ENCODE measurements around the gene MYO18B. TPM values are rescaled to one million over a fixed set of nuclear protein-coding genes. Genes with fewer than 3 reads are reported as not detected.
A peak's percentile ranks its signal among the peaks of the same experiment; 100 is the strongest.

MYO18B gene
- total RNA-seq, 1 donor from 2014 or later = not detected

DNA sequence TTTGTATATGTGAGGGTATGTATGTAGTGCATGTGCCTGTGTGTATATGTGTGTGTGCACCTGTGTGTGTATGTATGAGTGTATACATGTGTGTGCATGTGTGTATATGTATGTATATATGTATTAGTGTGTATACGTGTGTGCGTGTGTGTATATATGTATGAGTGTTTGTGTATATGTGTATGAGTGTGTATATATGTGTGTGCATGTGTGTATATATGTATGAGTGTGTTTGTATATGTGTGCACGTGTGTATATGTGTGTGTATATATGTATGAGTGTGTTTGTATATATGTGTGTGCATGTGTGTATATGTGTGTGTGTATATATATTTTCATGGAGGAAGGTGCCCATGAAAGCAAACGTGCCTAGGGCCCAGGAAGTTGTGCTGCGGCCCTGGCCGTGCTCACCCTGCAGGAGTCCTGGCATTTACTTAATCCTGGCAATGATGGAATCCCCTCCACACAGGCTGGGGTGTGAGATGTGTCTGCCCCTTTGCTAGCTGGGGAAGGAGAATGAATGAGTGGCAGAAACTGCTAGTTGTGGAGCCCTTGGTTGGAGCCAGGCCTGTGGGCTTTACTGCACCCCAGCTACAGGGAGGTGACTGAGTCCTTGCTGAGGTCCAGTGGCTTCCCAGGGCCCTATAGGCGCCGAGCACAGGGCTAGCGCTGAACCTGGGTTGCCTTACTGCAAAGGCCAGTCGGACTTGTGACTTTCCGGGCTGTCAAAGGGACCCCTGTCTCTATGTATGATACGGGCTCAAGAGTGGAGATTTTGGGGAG is 97.2 kb downstream of the MYO18B start:
- H3K27ac Mint-ChIP-seq (ENCODE audit: unreplicated experiment) = no peak overlapping the region

DNA sequence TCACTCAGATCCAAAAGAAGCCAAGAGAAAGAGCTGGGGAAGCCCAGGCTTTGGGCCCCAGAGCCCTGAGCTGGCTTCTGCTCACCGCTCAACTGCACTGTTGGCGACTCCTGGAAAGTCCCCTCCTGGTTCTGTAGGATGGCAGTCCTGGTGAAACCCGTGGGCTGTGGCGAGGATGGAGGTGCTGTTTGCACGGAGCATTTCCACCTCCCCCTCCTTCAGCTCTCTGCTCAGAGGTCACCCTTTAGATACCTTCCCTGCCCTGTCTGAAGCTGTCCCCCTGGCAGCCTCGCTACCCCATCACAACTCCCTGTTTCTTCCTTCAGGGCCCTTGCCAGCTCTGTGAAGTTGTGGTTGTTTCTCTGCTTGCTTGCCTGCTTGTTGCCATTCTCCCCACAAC is 97.8 kb downstream of the MYO18B start:
- H3K36me3 Mint-ChIP-seq (ENCODE audit: low read depth) = no peaks in the 10 kb centered on the region
- H3K4me1 Mint-ChIP-seq = peaks cover 17% of the 10 kb centered on the region
- no peak overlapping the region for H3K4me3 Mint-ChIP-seq
- H3K27me3 Mint-ChIP-seq (ENCODE audit: low read depth) = peaks cover 2% of the 10 kb centered on the region
- TF ChIP-seq, protein P1, sequence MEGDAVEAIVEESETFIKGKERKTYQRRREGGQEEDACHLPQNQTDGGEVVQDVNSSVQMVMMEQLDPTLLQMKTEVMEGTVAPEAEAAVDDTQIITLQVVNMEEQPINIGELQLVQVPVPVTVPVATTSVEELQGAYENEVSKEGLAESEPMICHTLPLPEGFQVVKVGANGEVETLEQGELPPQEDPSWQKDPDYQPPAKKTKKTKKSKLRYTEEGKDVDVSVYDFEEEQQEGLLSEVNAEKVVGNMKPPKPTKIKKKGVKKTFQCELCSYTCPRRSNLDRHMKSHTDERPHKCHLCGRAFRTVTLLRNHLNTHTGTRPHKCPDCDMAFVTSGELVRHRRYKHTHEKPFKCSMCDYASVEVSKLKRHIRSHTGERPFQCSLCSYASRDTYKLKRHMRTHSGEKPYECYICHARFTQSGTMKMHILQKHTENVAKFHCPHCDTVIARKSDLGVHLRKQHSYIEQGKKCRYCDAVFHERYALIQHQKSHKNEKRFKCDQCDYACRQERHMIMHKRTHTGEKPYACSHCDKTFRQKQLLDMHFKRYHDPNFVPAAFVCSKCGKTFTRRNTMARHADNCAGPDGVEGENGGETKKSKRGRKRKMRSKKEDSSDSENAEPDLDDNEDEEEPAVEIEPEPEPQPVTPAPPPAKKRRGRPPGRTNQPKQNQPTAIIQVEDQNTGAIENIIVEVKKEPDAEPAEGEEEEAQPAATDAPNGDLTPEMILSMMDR (conservative IDR thresholded peaks at IDR 0.05) = no peak
- no peaks in the 10 kb centered on the region for H3K9me3 Mint-ChIP-seq
- no peak overlapping the region for H3K27ac Mint-ChIP-seq (ENCODE audit: unreplicated experiment)
- no peak for DNase-seq (ENCODE audit: low read depth, low spot score)

More for the DNA sequence above, 97.2 kb downstream of the MYO18B start:
- TF ChIP-seq, protein P1 (conservative IDR thresholded peaks at IDR 0.05) = no peak
- H3K9me3 Mint-ChIP-seq = no peaks in the 10 kb centered on the region
- peaks cover 17% of the 10 kb centered on the region for H3K4me1 Mint-ChIP-seq
- no peak overlapping the region for H3K4me3 Mint-ChIP-seq
- H3K27me3 Mint-ChIP-seq (ENCODE audit: low read depth) = peaks cover 2% of the 10 kb centered on the region
- H3K36me3 Mint-ChIP-seq (ENCODE audit: low read depth) = no peaks in the 10 kb centered on the region
- DNase-seq (ENCODE audit: low read depth, low spot score) = no peak

- Mint-ChIP-seq H3K27me3 (ENCODE audit: low read depth) (peaks cover under 1% of the 10 kb centered on the region), H3K27ac (ENCODE audit: unreplicated experiment) (no peak overlapping the region), H3K4me3 (no peak overlapping the region), H3K9me3 (no peaks in the 10 kb centered on the region), H3K4me1 (peaks cover 17% of the 10 kb centered on the region), H3K36me3 (ENCODE audit: low read depth) (no peaks in the 10 kb centered on the region)
- TF ChIP-seq, protein P1 (conservative IDR thresholded peaks at IDR 0.05) = no peak
- DNase-seq (ENCODE audit: low read depth, low spot score) = no peak
Measured at GRCh38 chr22:25840167-25840566, 98.2 kb downstream of the MYO18B start.

DNA sequence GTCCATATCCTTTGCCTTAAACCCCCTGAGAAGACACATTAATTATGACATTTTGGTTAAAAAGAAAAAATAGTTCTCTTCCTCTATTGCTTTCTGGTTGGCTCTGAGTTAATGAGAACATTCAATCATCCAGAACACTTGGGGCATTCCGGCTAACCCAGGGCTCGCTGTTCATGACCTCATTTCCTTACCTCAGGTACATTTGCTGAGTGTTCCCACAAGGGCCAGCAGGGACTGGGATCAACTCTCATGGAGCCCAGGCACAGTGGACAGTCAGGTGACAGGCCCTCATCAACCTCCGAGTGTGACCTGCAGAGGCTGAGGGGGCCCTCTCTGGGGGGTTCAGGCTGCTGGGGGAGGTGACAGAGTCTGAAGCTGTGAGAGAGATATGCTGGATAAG is 98.9 kb downstream of the MYO18B start:
- H3K36me3 Mint-ChIP-seq (ENCODE audit: low read depth) = no peaks in the 10 kb centered on the region
- H3K27ac Mint-ChIP-seq (ENCODE audit: unreplicated experiment) = peak overlapping the region; percentile 83
- TF ChIP-seq, protein P1 (conservative IDR thresholded peaks at IDR 0.05) = no peak
- H3K4me1 Mint-ChIP-seq = peaks cover 17% of the 10 kb centered on the region
- H3K9me3 Mint-ChIP-seq = no peaks in the 10 kb centered on the region
- no peaks in the 10 kb centered on the region for H3K27me3 Mint-ChIP-seq (ENCODE audit: low read depth)
- no peak overlapping the region for H3K4me3 Mint-ChIP-seq
- DNase-seq (ENCODE audit: low read depth, low spot score) = no peak

DNA sequence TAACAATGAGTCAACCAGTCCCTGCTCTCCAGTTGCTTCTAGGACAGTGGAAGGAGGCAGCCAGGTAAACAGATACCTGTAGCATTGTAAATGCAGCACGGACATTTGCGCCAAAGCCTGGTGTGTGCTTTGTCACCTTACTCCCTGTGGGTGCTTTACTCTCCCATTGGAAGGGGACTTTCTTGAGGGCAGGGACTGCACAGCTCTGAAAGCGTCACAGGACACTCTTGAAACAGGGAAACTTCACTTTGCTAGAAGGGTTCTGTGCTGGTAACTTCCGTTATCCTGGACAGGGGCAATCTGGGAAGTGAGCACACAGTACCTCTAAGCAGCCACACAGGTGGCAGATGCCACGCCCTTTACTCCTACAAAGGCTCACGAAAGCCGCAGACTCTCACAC is 99.8 kb downstream of the MYO18B start:
- H3K27me3 Mint-ChIP-seq (ENCODE audit: low read depth) = no peaks in the 10 kb centered on the region
- H3K36me3 Mint-ChIP-seq (ENCODE audit: low read depth) = no peaks in the 10 kb centered on the region
- no peak for DNase-seq (ENCODE audit: low read depth, low spot score)
- no peaks in the 10 kb centered on the region for H3K9me3 Mint-ChIP-seq
- TF ChIP-seq, protein P1 (conservative IDR thresholded peaks at IDR 0.05) = no peak
- H3K4me1 Mint-ChIP-seq = peaks cover 17% of the 10 kb centered on the region
- no peak overlapping the region for H3K27ac Mint-ChIP-seq (ENCODE audit: unreplicated experiment)
- H3K4me3 Mint-ChIP-seq = no peak overlapping the region
